ENCODE results near the gene FBXO11. TPM values are rescaled to one million over a fixed set of nuclear protein-coding genes. Genes with fewer than 3 reads are reported as not detected.

The FBXO11 gene
- total RNA-seq, 8 experiments from 2014 or later = 21.6 to 64.9 (median 46.6) TPM

GRCh38 chr2:47785986-47786385 lies 120.3 kb downstream of the FBXO11 start:
- no peak for ATAC-seq (replicated peaks in 6 of 8)
- Histone ChIP-seq H3K27ac (no peak overlapping the region), H3K4me1 (replicated peaks in 1 of 2) (peaks cover 0 to 5% of the 10 kb centered on the region in 2 donors), H3K4me3 (no peak overlapping the region)
- 8 to 100% (median 99%) methylated on average over 1 to 7 of the region's 7 CpGs for WGBS, 10 experiments
- in situ Hi-C loops (cut with MboI; ENCODE audit: low pct_unique_long_range_greater_than_20kb in 2 of 9, low sequenced_read_pairs in 9 of 9, unreplicated experiment in 9 of 9) = no loop called here

GRCh38 chr2:47784352-47784851 lies 121.9 kb downstream of the FBXO11 start:
- peak overlapping the region in 1 of 2 donors; percentile 39 for H3K27ac ChIP-seq
- H3K4me1 ChIP-seq (replicated peaks in 1 of 2) = peaks cover 0 to 5% of the 10 kb centered on the region in 2 donors
- no peak for ATAC-seq (replicated peaks in 6 of 8)
- WGBS, 10 experiments = 15 to 83% (median 40%) methylated on average over 2 to 16 of the region's 28 CpGs; no CpG with 5 or more reads in 4 of the 10 experiments
- in situ Hi-C loops (cut with MboI; ENCODE audit: low pct_unique_long_range_greater_than_20kb in 2 of 9, low sequenced_read_pairs in 9 of 9, unreplicated experiment in 9 of 9) = no loop called here
- peak overlapping the region; percentile 54 to 94 (median 87) for H3K4me3 ChIP-seq

GRCh38 chr2:47783486-47784351 lies 122.6 kb downstream of the FBXO11 start:
- ATAC-seq (replicated peaks in 6 of 8) = peak; percentile 8 to 61 (median 50)
- peaks cover 0 to 5% of the 10 kb centered on the region in 2 donors for H3K4me1 ChIP-seq (replicated peaks in 1 of 2)
- in situ Hi-C loops (cut with MboI; ENCODE audit: low pct_unique_long_range_greater_than_20kb in 2 of 9, low sequenced_read_pairs in 9 of 9, unreplicated experiment in 9 of 9) = no loop called here
- H3K4me3 ChIP-seq = peak overlapping the region; percentile 54 to 94 (median 87)
- peak overlapping the region; percentile 76 to 87 for H3K27ac ChIP-seq
- no CpG with 5 or more reads among the region's 71 CpGs for WGBS, 10 experiments

DNA sequence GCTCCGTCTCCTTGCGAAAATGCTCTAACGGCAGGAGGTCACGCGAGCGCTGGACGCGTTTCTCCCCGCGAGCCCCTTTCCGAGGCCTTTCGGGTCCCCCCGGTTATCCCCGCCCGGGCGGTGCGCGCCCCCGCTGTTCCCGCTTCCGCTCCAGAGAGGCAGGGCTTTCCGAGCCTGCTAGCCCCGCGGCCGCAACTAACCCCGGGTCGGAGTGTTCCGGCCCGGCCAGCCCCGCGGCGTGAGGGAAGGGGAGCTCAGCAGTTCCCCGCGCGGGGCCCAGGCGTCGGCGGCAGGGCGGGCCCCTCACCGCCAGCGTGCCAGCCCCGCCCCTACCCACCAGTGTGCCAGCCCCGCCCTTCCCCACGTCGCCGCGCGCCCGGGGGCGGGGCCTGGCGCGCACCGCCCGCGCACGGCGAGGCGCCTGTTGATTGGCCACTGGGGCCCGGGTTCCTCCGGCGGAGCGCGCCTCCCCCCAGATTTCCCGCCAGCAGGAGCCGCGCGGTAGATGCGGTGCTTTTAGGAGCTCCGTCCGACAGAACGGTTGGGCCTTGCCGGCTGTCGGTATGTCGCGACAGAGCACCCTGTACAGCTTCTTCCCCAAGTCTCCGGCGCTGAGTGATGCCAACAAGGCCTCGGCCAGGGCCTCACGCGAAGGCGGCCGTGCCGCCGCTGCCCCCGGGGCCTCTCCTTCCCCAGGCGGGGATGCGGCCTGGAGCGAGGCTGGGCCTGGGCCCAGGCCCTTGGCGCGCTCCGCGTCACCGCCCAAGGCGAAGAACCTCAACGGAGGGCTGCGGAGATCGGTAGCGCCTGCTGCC lies 123.4 kb downstream of the FBXO11 start, which contains the start of gene MSH6:
TSS of gene MSH6 (plus strand) at position 475 of the 815 bp plus-strand sequence. CDS start at position 564, 89 bp downstream.
- ATAC-seq (replicated peaks in 6 of 8) = peak; percentile 82 to 87 (median 83)
- H3K4me1 ChIP-seq (replicated peaks in 1 of 2) = peaks cover 0 to 5% of the 10 kb centered on the region in 2 donors
- WGBS, 10 experiments = 0% methylated on average over 2 to 8 of the region's 98 CpGs; no CpG with 5 or more reads in 6 of the 10 experiments
- in situ Hi-C loops (cut with MboI; ENCODE audit: low pct_unique_long_range_greater_than_20kb in 2 of 9, low sequenced_read_pairs in 9 of 9, unreplicated experiment in 9 of 9) = no loop called here
- peak within 1 kb of the TSS; percentile 54 to 94 (median 87) for H3K4me3 ChIP-seq
- peak within 1 kb of the TSS; percentile 76 to 87 for H3K27ac ChIP-seq

- in situ Hi-C loops (cut with MboI; ENCODE audit: low pct_unique_long_range_greater_than_20kb in 2 of 9, low sequenced_read_pairs in 9 of 9, unreplicated experiment in 9 of 9) = no loop called here
- 0 to 28% (median 20%) methylated on average over 2 to 7 of the region's 7 CpGs; no CpG with 5 or more reads in 3 of the 10 experiments for WGBS, 10 experiments
- Histone ChIP-seq H3K27ac (peak overlapping the region; percentile 71 to 81), H3K4me3 (peak overlapping the region; percentile 54 to 94 (median 87)), H3K4me1 (replicated peaks in 1 of 2) (peaks cover 0 to 5% of the 10 kb centered on the region in 2 donors)
- ATAC-seq (replicated peaks in 6 of 8) = no peak
Observed at GRCh38 chr2:47782381-47782670, 124.0 kb downstream of the FBXO11 start.

- Histone ChIP-seq H3K4me3 (no peak overlapping the region), H3K27ac (no peak overlapping the region), H3K4me1 (replicated peaks in 1 of 2) (peaks cover 0 to 2% of the 10 kb centered on the region in 2 donors)
- 40 to 93% (median 76%) methylated on average over 1 to 3 of the region's 8 CpGs; no CpG with 5 or more reads in 3 of the 10 experiments for WGBS, 10 experiments
- no peak for ATAC-seq (replicated peaks in 6 of 8)
- in situ Hi-C loops (cut with MboI; ENCODE audit: low pct_unique_long_range_greater_than_20kb in 2 of 9, low sequenced_read_pairs in 9 of 9, unreplicated experiment in 9 of 9) = no loop called here
Observed at GRCh38 chr2:47779426-47779790, 126.9 kb downstream of the FBXO11 start.

DNA sequence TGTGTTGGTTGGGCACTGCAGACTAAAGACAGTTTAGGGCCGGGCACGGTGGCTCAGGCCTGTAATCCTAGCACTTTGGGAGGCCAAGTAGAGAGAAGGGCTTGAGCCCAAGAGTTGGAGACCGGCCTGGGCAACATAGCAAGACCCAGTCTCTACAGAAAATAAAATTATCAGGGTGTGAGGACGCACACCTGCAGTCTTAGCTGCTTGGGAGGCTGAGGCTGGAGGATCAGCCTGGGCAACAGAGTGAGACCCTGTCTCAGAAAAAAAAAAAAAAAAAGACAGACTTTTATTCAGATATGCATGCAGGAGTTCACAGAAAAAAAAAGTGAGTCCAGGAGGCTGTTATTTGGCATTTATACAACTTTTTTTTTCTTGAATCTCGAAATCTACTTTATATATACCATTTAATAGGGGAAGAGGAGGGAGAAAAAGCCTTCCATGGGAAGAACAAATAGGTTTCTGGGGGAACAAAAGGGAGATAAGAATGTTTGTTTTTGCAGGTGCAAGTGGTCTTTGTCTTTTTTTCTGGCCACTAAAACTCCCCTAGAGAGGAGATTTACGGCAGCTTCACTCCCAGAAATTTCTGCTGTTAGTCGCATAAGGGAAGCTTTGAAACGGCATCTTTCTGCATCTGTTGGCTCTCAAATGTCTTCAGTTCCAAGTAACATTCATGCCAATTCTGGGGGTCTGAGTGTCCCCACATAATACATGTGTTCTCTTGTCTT lies 127.4 kb downstream of the FBXO11 start:
- 43 to 80% (median 72%) methylated on average over 1 to 8 of the region's 8 CpGs for WGBS, 10 experiments
- H3K27ac ChIP-seq = no peak overlapping the region
- H3K4me3 ChIP-seq = no peak overlapping the region
- in situ Hi-C loops (cut with MboI; ENCODE audit: low pct_unique_long_range_greater_than_20kb in 2 of 9, low sequenced_read_pairs in 9 of 9, unreplicated experiment in 9 of 9) = no loop called here
- H3K4me1 ChIP-seq (replicated peaks in 1 of 2) = peaks cover 0 to 2% of the 10 kb centered on the region in 2 donors
- ATAC-seq (replicated peaks in 6 of 8) = no peak

- WGBS, 10 experiments = 71 to 100% (median 86%) methylated on average over 2 to 10 of the region's 13 CpGs; no CpG with 5 or more reads in 1 of the 10 experiments
- no peak for ATAC-seq (replicated peaks in 6 of 8)
- H3K27ac ChIP-seq = no peak overlapping the region
- peaks cover 0 to 2% of the 10 kb centered on the region in 2 donors for H3K4me1 ChIP-seq (replicated peaks in 1 of 2)
- no peak overlapping the region for H3K4me3 ChIP-seq
- in situ Hi-C loops (cut with MboI; ENCODE audit: low pct_unique_long_range_greater_than_20kb in 2 of 9, low sequenced_read_pairs in 9 of 9, unreplicated experiment in 9 of 9) = no loop called here
Observed at GRCh38 chr2:47777277-47777937, 128.9 kb downstream of the FBXO11 start.

GRCh38 chr2:47774567-47774966 lies 131.7 kb downstream of the FBXO11 start:
- in situ Hi-C loops (cut with MboI; ENCODE audit: low pct_unique_long_range_greater_than_20kb in 2 of 9, low sequenced_read_pairs in 9 of 9, unreplicated experiment in 9 of 9) = no loop called here
- peak in 3 of 8 experiments; percentile 84 to 90 (median 89) for ATAC-seq (replicated peaks in 6 of 8)
- Histone ChIP-seq H3K4me1 (replicated peaks in 1 of 2) (peaks cover 0 to 6% of the 10 kb centered on the region in 2 donors), H3K4me3 (no peak overlapping the region), H3K27ac (no peak overlapping the region)

DNA sequence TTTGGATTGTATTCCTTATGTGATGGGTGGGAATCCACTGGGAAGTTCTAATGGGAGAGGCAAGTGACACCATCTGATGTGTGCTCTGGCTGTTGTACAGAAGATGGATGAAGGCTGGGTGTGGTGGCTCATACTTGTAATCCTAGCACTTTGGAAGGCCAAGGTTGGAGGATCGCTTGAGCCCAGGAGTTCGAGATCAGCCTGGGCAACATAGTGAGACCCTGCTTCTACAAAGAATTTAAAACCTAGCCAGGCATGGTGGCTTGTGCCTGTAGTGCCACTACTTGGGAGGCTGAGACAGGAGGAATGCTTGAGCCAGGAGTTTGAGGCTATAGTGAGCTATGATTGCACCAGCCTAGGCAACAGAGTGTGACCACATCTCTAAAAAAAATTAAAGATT lies 134.0 kb downstream of the FBXO11 start:
- in situ Hi-C loops (cut with MboI; ENCODE audit: low pct_unique_long_range_greater_than_20kb in 2 of 9, low sequenced_read_pairs in 9 of 9, unreplicated experiment in 9 of 9) = no loop called here
- H3K27ac ChIP-seq = no peak overlapping the region
- H3K4me3 ChIP-seq = no peak overlapping the region
- 80 to 100% (median 90%) methylated on average over 1 to 2 of the region's 2 CpGs; no CpG with 5 or more reads in 5 of the 10 experiments for WGBS, 10 experiments
- peaks cover 0 to 9% of the 10 kb centered on the region in 2 donors for H3K4me1 ChIP-seq (replicated peaks in 1 of 2)
- ATAC-seq (replicated peaks in 6 of 8) = no peak

DNA sequence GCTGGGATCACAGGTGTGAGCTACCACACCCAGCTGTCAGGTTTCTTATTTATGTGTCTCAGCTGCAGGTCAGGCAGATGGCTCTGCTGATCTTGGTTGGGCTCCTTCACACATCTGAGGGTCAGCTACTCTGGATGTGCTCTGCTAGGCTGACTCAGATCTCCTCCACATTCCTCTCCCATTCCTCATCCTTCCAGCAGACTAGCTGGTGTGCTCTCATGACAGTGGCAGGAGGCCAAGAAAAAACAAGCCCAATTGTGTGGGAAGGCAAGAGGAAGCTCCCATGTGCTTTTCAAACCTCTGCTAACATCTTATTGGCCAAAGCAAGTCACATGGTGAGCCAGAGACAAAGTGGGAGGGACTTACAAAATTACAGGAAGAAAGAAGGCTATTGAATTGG lies 135.1 kb downstream of the FBXO11 start:
- H3K27ac ChIP-seq = no peak overlapping the region
- peaks cover 0 to 9% of the 10 kb centered on the region in 2 donors for H3K4me1 ChIP-seq (replicated peaks in 1 of 2)
- ATAC-seq (replicated peaks in 6 of 8) = peak; percentile 18 to 92 (median 62)
- no peak overlapping the region for H3K4me3 ChIP-seq
- in situ Hi-C loops (cut with MboI; ENCODE audit: low pct_unique_long_range_greater_than_20kb in 2 of 9, low sequenced_read_pairs in 9 of 9, unreplicated experiment in 9 of 9) = no loop called here

DNA sequence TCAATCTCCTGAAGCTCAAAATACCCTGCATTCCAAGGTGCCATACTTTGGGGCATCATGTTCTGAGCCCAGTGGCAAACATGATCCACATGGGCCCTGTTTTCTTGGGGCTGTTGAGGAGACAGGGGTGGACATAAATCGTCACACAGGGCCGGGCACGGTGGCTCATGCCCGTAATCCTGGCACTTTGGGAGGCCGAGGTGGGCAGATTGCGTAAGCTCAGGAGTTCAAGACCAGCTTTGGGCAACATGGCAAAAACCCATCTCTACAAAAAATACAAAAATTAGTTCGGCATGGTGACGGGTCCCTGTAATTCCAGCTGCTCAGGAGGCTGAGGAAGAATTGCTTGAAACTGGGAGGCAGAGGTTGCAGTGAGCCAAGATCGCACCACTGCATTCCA lies 137.0 kb downstream of the FBXO11 start:
- ATAC-seq (replicated peaks in 6 of 8) = no peak
- 81 to 100% (median 100%) methylated on average over 1 to 8 of the region's 9 CpGs; no CpG with 5 or more reads in 3 of the 10 experiments for WGBS, 10 experiments
- Histone ChIP-seq H3K4me1 (replicated peaks in 1 of 2) (peaks cover 0 to 9% of the 10 kb centered on the region in 2 donors), H3K27ac (no peak overlapping the region), H3K4me3 (no peak overlapping the region)
- in situ Hi-C loops (cut with MboI; ENCODE audit: low pct_unique_long_range_greater_than_20kb in 2 of 9, low sequenced_read_pairs in 9 of 9, unreplicated experiment in 9 of 9) = loop anchor here in 2 of 9 experiments (10.0 kb wide), 2 partner anchors 335 to 435 kb away; no protein-coding TSS in a partner anchor

Measured in motor neuron (in vitro differentiated cells).